ENCODE data around the gene HMGB3. TPM values are rescaled to one million over a fixed set of nuclear protein-coding genes. Genes with fewer than 3 reads are reported as not detected.

Gene HMGB3
- total RNA-seq (2013), result 4.6 TPM
- polyA plus RNA-seq, result 1 to 10 TPM; 3.0 to 6.4 (median 4.9) TPM
- 0.97 and 1.1 TPM in 2 replicates for polyA minus RNA-seq
- total RNA-seq, result 2.6 to 23.3 (median 9.1) reads per million in 11 experiments

DNA sequence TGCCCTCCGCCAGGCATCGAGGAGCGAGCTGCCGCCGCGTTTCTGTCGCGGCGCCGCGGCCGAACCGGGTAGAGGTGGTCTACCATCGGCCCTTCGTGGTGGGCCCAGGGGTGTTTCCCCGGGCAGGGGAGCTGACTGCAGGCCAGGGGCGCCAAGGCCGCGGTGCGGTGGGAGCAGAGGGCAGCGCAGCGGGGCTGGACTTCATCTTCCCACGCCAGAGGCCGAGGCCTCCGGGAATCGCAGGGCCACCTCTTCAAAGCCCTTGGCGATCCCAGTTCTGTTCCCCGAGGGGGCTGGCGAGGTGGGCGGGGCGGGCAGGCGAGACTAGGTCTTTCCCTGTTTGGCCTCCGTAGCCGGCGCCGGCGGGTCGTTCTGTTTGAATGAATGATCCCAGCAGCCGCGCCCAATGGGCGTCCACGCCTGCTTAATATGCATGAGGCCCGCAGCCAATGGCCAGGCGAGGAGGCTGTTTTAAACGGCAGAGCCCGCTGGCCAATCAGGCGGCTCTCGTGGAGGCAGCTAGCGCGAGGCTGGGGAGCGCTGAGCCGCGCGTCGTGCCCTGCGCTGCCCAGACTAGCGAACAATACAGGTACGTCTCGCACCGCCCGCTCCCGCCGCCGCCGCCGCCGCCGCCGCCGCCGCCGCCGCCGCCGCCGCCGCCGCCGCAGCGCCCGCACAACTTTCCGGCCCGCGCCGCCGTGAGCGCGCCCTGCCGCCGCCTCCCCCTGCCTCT, at the start of gene HMGB3:
Gene HMGB3 (plus strand): TSS at position 548 of the 733 bp plus-strand sequence. CDS start 2,265 bp downstream, outside the sequence.
- under 1% methylated on average over 49 of the region's 90 CpGs for WGBS (ENCODE audit: insufficient coverage)
- DNase-seq, result peak; percentile 74 to 82 (median 78)
- H3K9ac ChIP-seq (ENCODE audit: insufficient read depth, low read length, poor library complexity, severe bottlenecking), result peak within 1 kb of the TSS; percentile 43
- peaks cover 19% of the 10 kb centered on the region for H3K4me1 Mint-ChIP-seq
- H3K79me2 ChIP-seq (ENCODE audit: insufficient read depth, low read length), result peaks cover 6% of the 10 kb centered on the region
- H2AFZ ChIP-seq (ENCODE audit: insufficient read depth, low read depth, low read length, poor library complexity, severe bottlenecking), result peak within 1 kb of the TSS; percentile 78
- peak within 1 kb of the TSS in 1 of 2 donors; percentile 36 for H3K27ac ChIP-seq (ENCODE audit: low read depth in 1 of 2, low read length in 2 of 2)
- no peaks in the 10 kb centered on the region for H3K9me3 ChIP-seq (replicated peaks in 1 of 2; ENCODE audit: control insufficient read depth in 1 of 2, insufficient read depth in 1 of 2, low read length in 2 of 2)
- peaks cover 0 to 4% (median 4%) of the 10 kb centered on the region in 3 donors for H3K27me3 Mint-ChIP-seq (ENCODE audit: low read depth in 3 of 3)
- TF ChIP-seq, protein P1, sequence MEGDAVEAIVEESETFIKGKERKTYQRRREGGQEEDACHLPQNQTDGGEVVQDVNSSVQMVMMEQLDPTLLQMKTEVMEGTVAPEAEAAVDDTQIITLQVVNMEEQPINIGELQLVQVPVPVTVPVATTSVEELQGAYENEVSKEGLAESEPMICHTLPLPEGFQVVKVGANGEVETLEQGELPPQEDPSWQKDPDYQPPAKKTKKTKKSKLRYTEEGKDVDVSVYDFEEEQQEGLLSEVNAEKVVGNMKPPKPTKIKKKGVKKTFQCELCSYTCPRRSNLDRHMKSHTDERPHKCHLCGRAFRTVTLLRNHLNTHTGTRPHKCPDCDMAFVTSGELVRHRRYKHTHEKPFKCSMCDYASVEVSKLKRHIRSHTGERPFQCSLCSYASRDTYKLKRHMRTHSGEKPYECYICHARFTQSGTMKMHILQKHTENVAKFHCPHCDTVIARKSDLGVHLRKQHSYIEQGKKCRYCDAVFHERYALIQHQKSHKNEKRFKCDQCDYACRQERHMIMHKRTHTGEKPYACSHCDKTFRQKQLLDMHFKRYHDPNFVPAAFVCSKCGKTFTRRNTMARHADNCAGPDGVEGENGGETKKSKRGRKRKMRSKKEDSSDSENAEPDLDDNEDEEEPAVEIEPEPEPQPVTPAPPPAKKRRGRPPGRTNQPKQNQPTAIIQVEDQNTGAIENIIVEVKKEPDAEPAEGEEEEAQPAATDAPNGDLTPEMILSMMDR (IDR thresholded peaks at IDR 0.05), result no peak
- H3K27me3 ChIP-seq (ENCODE audit: control insufficient read depth in 2 of 2, insufficient read depth in 2 of 2, low read length in 2 of 2), result peaks cover 0 to 4% of the 10 kb centered on the region in 2 donors
- peaks cover 21 to 23% of the 10 kb centered on the region in 2 donors for H3K4me1 ChIP-seq (ENCODE audit: control insufficient read depth in 1 of 2, insufficient read depth in 2 of 2, low read length in 2 of 2)
- peak within 1 kb of the TSS; percentile 94 for H3K4me2 ChIP-seq (replicated peaks; ENCODE audit: extremely low read depth, low read length, poor library complexity, severe bottlenecking)
- no peaks in the 10 kb centered on the region for H4K20me1 ChIP-seq (ENCODE audit: insufficient read depth, low read length)
- intact Hi-C loops (cut with micrococcal nuclease), result loop anchor here in 1 of 2 donors (10.0 kb wide), 1 partner anchor 78 kb away; no protein-coding TSS in a partner anchor
- H3K9me3 Mint-ChIP-seq, result peaks cover 0 to 21% (median 0%) of the 10 kb centered on the region in 7 donors
- peak within 1 kb of the TSS in 6 of 7 donors; percentile 43 to 84 (median 74) for H3K27ac Mint-ChIP-seq
- H3K36me3 Mint-ChIP-seq, result peaks cover 9% of the 10 kb centered on the region in 2 donors
- peak within 1 kb of the TSS; percentile 55 to 80 (median 68) for H3K4me3 ChIP-seq (replicated peaks in 1 of 3; ENCODE audit: low read depth in 2 of 3, low read length in 3 of 3)
- H3K4me3 Mint-ChIP-seq, result peak within 1 kb of the TSS; percentile 82 to 89
- H3K36me3 ChIP-seq (replicated peaks in 1 of 2; ENCODE audit: control insufficient read depth in 1 of 2, insufficient read depth in 2 of 2, low read length in 2 of 2), result peaks cover 0 to 6% of the 10 kb centered on the region in 2 donors

DNA sequence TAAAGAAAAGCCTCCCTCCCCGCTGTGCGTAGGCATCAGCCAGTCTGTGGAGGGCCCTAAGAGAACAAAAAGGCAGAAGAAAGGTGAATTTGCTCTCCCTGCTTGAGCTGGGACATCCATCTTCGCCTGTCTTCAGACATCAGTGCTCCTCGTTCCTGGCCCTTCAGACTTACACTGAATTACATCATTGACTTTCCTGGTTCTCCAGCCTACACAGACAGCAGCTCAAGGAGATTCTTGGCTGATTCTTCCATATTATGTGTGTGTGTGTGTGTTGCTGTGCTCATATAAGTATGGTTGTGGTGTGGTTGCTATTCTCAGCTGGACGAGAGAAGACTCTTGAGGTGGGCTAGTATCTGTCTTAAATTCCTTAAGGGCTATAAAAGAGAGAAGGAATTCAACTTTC, 49.2 kb upstream of the HMGB3 start:
- H4K20me1 ChIP-seq (ENCODE audit: insufficient read depth, low read length), result no peaks in the 10 kb centered on the region
- peaks cover 0 to 3% of the 10 kb centered on the region in 2 donors for H3K9me3 ChIP-seq (replicated peaks in 1 of 2; ENCODE audit: control insufficient read depth in 1 of 2, insufficient read depth in 1 of 2, low read length in 2 of 2)
- no peaks in the 10 kb centered on the region for H3K36me3 Mint-ChIP-seq
- H2AFZ ChIP-seq (ENCODE audit: insufficient read depth, low read depth, low read length, poor library complexity, severe bottlenecking), result no peak overlapping the region
- H3K27ac Mint-ChIP-seq, result no peak overlapping the region
- no peaks in the 10 kb centered on the region for H3K36me3 ChIP-seq (replicated peaks in 1 of 2; ENCODE audit: control insufficient read depth in 1 of 2, insufficient read depth in 2 of 2, low read length in 2 of 2)
- intact Hi-C loops (cut with micrococcal nuclease), result no loop called here
- H3K4me3 Mint-ChIP-seq, result no peak overlapping the region
- DNase-seq, result no peak
- H3K27me3 Mint-ChIP-seq (ENCODE audit: low read depth in 3 of 3), result peaks cover 0 to 9% (median 7%) of the 10 kb centered on the region in 3 donors
- no peak overlapping the region for H3K4me2 ChIP-seq (replicated peaks; ENCODE audit: extremely low read depth, low read length, poor library complexity, severe bottlenecking)
- H3K4me1 ChIP-seq (ENCODE audit: control insufficient read depth in 1 of 2, insufficient read depth in 2 of 2, low read length in 2 of 2), result no peaks in the 10 kb centered on the region
- no peaks in the 10 kb centered on the region for H3K79me2 ChIP-seq (ENCODE audit: insufficient read depth, low read length)
- TF ChIP-seq, protein P1 (IDR thresholded peaks at IDR 0.05), result no peak
- H3K27ac ChIP-seq (ENCODE audit: low read depth in 1 of 2, low read length in 2 of 2), result no peak overlapping the region
- WGBS (ENCODE audit: insufficient coverage), result 100% methylated on average over 2 of the region's 5 CpGs
- H3K9ac ChIP-seq (ENCODE audit: insufficient read depth, low read length, poor library complexity, severe bottlenecking), result no peak overlapping the region
- H3K4me1 Mint-ChIP-seq, result no peaks in the 10 kb centered on the region
- peaks cover 0 to 16% (median 7%) of the 10 kb centered on the region in 7 donors for H3K9me3 Mint-ChIP-seq
- no peaks in the 10 kb centered on the region for H3K27me3 ChIP-seq (ENCODE audit: control insufficient read depth in 2 of 2, insufficient read depth in 2 of 2, low read length in 2 of 2)
- H3K4me3 ChIP-seq (replicated peaks in 1 of 3; ENCODE audit: low read depth in 2 of 3, low read length in 3 of 3), result no peak overlapping the region

All from CD14-positive monocyte (primary cell).